ENCODE measurements around the gene SIRPB1. TPM values are rescaled to one million over a fixed set of nuclear protein-coding genes. Genes with fewer than 3 reads are reported as not detected.
"Not testable (repeated sequence)": the region's sequence is repeated elsewhere in the genome, so short reads cannot be mapped to it uniquely, and the experiment has no call there.

The SIRPB1 gene
- 1 to 10 TPM in 3 of 4 donors, under 1 TPM in 1; 0.30 to 2.3 (median 1.4) TPM for polyA plus RNA-seq (ENCODE audit: insufficient read length in 4 of 4)

GRCh38 chr20:1619861-1620444 is at the start of gene SIRPB1:
Gene SIRPB1 (minus strand): TSS chr20:1620009. CDS start chr20:1619944, 65 bp downstream.
- no peak for DNase-seq (ENCODE audit: low read depth in 4 of 4, low spot score in 3 of 4)

GRCh38 chr20:1669304-1669703 is 49.5 kb upstream of the SIRPB1 start:
- no peak for DNase-seq (ENCODE audit: low read depth in 4 of 4, low spot score in 3 of 4)

DNA sequence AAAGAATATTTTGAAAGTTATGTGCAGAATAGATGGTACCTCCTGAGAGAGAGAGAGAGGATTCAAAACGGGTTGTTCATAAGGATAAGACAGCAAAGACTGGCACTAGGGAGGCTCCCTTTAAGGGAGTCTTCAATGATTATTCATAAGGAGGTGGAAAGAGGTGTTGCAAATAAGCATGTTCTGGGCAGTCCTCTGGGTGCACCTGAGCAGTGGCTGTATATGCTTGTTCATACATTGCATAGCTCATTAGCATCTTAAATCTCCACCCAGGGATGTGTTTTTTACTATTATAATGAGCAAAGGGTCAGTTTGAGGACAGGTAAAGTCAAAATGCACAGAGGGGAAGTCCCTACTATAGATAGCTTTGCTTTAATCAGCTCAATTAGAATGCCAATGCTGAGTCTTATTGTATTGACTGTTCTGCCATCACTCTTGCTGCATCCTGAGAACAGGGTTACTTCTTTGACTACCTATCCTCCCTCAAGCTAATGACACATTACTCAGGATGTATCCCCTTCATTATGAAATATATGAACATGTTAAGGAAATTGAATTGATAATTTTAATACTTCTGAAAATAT is 47.8 kb upstream of the SIRPB1 start:
- DNase-seq (ENCODE audit: low read depth in 4 of 4, low spot score in 3 of 4): no peak

GRCh38 chr20:1666802-1667201 is 47.0 kb upstream of the SIRPB1 start:
- DNase-seq (ENCODE audit: low read depth in 4 of 4, low spot score in 3 of 4): no peak

GRCh38 chr20:1665345-1665744 is 45.5 kb upstream of the SIRPB1 start:
- no peak for DNase-seq (ENCODE audit: low read depth in 4 of 4, low spot score in 3 of 4)

- DNase-seq (ENCODE audit: low read depth in 4 of 4, low spot score in 3 of 4): no peak
These were observed 45.1 kb upstream of the SIRPB1 start for GRCh38 chr20:1664911-1665310.

DNA sequence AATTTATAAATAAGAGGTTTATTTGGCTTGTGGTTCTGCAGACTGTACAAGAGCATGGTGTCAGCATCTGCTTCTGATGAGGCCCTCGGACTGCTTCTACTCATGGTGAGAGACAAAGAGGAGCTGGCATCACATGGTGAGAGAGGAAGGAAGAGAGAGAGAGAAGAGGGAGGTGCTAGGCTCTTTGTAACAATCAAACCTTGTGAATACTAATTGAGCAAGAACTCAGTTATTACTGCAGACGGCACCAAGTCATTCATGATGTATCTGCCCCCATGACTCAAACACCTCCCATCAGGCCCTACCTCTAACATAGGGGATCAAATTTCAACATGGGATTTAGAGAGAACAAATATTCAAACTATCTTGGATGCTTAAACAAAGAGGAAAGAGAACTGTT is 44.1 kb upstream of the SIRPB1 start:
- DNase-seq (ENCODE audit: low read depth in 4 of 4, low spot score in 3 of 4): no peak

DNA sequence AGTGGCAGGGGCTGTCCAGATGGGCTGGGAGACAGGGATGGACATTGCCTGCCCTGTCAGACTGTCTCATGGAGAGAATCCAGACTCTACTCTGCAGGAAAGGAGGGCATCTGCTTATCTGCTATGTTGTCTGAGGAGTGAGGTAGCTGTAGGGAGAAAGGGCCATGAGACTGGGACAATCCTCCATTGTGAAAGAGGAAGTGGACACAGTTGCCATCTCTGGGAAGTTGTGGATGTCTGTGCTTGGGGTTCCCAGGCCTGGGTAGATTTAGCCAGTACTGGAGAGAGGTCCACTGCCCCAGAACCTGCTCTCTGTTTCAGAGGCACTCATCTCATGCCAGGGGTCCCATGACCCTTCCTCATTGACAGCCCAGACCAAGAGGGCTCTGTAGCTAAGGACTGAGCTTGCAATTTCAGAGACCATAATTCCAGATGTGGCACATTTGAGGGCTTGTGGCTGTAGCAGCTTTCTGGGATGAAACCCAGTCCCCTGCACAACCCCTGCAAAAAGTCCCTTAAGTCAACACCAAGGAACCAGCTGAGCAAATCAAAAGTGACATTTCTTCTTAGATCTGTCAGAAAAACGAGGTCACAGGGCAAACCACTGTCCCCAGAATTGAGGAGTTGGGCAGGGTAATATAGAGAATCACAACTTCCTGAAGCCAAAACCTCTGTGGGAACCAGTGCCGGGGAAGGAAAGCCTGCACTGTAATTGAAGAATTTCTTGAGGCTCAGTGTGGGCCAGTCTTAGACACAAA is 41.9 kb upstream of the SIRPB1 start:
- DNase-seq (ENCODE audit: low read depth in 4 of 4, low spot score in 3 of 4): no peak

DNA sequence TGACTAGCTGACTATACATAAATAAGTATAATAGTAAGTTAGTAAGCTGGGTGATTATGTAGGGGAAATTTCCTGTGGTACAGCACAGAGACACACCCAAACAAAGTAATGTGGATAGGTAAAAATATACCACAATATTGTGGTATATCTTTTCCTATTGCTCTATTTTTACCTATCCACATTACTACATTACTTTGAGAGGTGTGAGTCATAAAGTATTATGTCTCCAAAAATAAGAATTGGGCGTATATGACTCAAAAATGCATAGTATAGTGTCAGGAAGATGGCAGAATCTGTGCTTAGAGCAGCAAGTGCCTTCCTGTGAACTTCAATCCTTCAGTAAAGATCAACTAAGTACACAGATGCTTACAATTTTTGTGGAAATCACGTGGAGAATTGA is 40.4 kb upstream of the SIRPB1 start:
- DNase-seq (ENCODE audit: low read depth in 4 of 4, low spot score in 3 of 4): no peak

- no peak for DNase-seq (ENCODE audit: low read depth in 4 of 4, low spot score in 3 of 4)
These were observed 37.9 kb upstream of the SIRPB1 start, which contains the start of gene SIRPG for GRCh38 chr20:1657556-1658334. Gene SIRPG (minus strand): TSS chr20:1657779. CDS start chr20:1657714, 65 bp downstream.

DNA sequence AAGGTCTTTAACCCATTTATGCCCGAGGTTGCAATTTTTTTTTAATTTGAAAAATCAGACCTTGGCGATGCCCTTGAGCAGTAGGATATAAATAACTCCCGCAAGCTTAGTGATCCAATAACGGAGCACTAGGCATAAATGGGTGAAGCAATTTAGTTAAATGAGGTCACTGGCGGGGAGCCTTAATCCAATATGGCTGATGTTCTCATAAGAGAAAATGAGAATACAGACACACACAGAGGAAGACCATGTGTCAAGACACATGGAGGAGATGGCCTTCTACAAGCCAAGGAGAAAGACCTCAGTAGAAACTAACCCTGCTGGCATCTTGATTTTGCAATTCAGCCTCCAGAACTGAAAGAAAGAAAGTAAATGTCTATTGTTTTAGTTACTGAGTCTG is 37.0 kb upstream of the SIRPB1 start:
- no peak for DNase-seq (ENCODE audit: low read depth in 4 of 4, low spot score in 3 of 4)

- no peak for DNase-seq (ENCODE audit: low read depth in 4 of 4, low spot score in 3 of 4)
These were observed 35.2 kb upstream of the SIRPB1 start for GRCh38 chr20:1654996-1655395.

- DNase-seq (ENCODE audit: low read depth in 4 of 4, low spot score in 3 of 4): no peak
These were observed 33.2 kb upstream of the SIRPB1 start for GRCh38 chr20:1652960-1653359.

GRCh38 chr20:1652104-1652503 is 32.3 kb upstream of the SIRPB1 start:
- DNase-seq (ENCODE audit: low read depth in 4 of 4, low spot score in 3 of 4): no peak

DNA sequence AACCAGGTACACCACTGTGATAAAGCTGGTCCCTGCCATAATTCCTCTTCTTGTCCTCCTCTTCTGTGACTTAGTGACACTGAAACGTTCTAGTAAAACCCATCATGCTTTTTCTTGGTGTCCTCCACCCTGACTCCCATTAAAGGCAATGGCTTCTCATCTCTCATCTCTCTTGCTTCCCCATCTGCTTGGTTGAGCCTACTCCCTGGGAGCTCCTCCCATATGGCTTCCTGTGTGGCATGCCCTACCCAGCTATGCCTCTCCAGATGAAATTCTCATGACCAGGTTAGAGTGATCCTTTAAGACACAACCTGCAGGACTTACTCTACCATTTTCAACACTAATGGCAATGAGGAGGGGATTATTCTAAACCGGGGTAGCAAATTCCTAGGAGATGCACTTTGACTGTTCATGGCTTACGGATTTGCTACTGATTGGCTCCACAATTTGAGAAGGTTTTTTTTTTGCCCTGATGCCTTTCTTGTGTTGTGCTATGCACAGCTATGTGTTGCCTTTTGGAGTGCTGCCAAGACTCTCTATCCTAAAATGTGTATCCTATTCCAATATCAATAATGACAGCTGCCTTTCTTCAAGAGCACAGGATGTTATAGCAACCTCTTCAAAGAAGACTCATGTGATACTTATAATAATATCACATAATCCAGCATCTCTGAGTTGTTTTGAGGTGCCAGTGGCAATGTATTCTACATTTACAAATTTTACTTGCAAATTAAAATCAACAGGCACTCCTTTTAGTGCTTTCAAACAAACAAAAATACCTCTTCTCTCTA is 31.7 kb upstream of the SIRPB1 start:
- no peak for DNase-seq (ENCODE audit: low read depth in 4 of 4, low spot score in 3 of 4)

GRCh38 chr20:1648101-1648500 is 28.3 kb upstream of the SIRPB1 start:
- no peak for DNase-seq (ENCODE audit: low read depth in 4 of 4, low spot score in 3 of 4)

- no peak for DNase-seq (ENCODE audit: low read depth in 4 of 4, low spot score in 3 of 4)
These were observed 27.2 kb upstream of the SIRPB1 start for GRCh38 chr20:1646975-1647431.

DNA sequence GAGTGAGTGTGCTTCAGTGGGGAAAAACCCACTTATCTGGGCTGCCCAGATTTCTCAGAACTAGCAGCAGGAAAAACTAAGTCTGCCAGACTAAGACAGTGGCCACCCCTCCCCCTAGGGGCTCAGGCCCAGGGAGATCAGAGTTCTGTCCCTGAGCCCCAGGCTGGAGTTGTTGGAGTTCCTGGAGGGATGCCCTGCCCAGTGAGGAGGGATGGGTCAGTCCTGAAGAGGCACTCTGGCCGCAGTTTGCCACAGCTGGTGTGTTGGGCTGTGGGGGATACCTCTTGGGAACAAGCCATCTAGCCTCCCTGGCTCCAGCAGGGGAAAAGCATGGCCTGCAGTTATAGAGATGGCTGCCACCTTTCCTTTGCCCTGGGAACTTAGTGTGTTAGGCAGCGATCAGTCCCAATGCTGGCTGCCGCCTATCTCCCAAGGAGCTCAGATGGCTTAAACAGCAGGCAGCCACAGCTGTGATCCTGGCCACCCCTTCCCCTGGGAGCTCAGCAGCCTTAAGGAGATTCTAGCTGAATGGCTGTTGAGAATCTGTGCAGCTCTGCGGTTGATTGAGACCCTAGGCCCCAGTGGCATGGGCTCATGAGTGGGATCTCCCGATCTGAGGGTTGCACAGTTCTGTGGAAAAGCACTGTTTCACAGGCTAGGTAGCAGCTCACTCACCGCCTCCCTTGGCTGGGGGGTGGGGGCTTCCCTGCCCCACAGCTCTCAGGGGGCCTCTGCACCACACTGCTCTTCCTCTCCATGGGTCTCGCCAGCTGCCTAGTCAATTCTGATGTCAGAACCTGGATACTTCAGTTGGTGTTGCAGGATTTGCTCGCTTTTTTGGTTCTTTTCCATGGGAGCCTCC is 24.5 kb upstream of the SIRPB1 start:
- DNase-seq (ENCODE audit: low read depth in 4 of 4, low spot score in 3 of 4): no peak

- DNase-seq (ENCODE audit: low read depth in 4 of 4, low spot score in 3 of 4): not testable (repeated sequence)
These were observed 18.8 kb upstream of the SIRPB1 start for GRCh38 chr20:1638643-1639042.
